ENCODE data around the gene LYPD8.

DNA sequence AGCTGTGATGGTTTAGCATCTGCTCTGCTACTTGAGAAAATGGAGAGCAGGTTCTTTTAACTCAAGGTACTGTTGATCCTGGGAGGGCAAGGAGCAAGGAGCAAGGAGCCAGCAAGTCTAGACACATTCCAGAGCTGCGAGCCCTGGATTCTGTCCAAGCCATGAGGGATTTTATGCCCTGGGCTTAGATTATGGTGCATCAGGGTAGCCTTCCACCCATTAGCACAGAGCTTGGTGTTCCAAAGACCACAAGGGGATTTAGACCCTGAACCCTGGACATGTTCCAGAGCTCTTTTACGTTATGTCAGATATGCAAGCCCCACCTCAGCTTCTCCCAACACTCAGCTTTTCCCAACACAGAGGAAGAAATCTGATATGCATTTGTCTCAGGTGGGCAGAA, 51.0 kb downstream of the LYPD8 start:
- TF ChIP-seq POLR2AphosphoS5 (IDR thresholded peaks at IDR 0.05) = no peak
- TF ChIP-seq, protein P1, sequence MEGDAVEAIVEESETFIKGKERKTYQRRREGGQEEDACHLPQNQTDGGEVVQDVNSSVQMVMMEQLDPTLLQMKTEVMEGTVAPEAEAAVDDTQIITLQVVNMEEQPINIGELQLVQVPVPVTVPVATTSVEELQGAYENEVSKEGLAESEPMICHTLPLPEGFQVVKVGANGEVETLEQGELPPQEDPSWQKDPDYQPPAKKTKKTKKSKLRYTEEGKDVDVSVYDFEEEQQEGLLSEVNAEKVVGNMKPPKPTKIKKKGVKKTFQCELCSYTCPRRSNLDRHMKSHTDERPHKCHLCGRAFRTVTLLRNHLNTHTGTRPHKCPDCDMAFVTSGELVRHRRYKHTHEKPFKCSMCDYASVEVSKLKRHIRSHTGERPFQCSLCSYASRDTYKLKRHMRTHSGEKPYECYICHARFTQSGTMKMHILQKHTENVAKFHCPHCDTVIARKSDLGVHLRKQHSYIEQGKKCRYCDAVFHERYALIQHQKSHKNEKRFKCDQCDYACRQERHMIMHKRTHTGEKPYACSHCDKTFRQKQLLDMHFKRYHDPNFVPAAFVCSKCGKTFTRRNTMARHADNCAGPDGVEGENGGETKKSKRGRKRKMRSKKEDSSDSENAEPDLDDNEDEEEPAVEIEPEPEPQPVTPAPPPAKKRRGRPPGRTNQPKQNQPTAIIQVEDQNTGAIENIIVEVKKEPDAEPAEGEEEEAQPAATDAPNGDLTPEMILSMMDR (IDR thresholded peaks at IDR 0.05) = no peak
